KG1 (cell line): ENCODE measurements around the gene TAF12.
"Not testable (repeated sequence)": the region's sequence is repeated elsewhere in the genome, so short reads cannot be mapped to it uniquely, and the experiment has no call there.

Experiments used
- DNase-seq: peaks from one replicate; lab custom pipeline; 2025; lab: John Stamatoyannopoulos, UW

The TAF12 gene

GRCh38 chr1:28644494-28644893 lies 1.6 kb upstream of the TAF12 start:
- no peak for DNase-seq

DNA sequence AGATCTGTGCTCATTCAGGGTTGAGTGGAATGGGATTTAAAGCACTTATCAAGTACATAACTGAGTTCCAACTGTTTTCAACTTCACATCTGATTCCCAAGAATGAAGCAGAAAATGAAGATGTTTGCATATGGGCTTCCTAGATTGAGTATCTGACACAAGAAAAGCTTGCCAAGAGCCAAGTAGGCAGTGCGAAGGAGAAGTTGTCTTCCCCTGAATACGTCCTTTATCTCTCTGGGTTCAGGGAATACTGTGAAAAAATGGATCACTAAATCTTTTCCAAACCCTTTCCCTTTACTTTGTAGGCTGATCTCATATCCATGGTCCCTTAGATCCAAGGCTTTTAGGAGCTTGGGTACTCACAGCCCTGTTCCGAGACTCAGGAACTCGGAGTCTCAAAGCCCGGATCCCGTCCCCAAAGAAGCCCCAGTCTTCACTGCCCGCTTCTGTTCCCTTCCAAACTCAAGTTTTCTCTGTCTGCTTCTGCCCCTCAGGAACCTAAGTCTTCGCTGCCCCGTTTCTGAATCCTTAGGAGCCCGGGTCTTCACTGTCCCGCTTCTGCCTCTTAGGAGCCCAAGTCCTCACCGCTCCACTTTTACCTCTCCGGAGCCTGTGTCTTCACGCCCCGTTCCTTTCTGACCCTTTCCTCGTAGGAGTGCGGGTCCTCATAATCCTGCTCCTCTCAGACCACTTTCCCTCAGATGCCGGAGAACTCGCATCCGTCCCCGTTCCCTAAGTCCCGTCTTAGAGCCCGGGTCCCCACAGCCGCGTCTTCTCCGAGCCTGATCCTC lies 616 bp downstream of the TAF12 start:
- DNase-seq, result no peak

DNA sequence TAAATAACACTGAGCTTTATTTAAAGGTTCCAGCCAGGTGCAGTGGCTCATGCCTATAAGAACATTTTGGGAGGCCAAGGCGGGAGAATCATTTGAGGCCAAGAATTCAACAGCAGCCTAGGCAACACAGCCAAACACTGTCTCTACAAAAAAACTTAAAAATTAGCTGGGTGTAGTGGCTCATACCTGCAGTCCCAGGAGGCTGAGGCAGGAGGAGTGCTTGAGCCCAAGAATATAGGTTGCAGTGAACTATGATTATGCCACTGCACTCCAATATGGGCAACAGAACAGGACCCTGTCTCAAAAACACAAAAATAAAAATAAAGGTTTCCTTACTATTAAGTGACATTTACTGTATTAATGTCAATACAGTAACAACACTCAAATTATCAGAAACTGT lies 2.1 kb downstream of the TAF12 start:
- DNase-seq, result no peak

DNA sequence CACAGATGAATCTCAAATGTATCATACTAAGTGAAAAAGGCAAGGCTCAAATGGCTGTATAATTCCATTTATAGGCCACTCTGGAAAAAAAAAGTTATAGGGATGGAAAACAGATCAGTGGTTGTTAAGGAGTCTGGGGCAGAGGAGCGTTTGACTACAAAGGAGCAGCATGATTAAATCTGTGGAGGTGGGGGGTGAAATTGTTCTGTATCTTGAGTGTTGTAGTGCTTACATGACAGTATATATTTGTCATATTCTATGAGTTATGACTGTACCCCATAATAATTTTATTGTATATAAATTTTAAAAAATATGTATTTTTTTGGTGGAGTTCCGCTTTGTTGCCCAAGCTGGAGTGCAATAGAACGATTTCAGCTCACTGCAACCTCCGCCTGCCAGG lies 10.3 kb downstream of the TAF12 start:
- no peak for DNase-seq

- no peak for DNase-seq
Measured at GRCh38 chr1:28631713-28632112, 11.2 kb downstream of the TAF12 start.

- DNase-seq, result no peak
Measured at GRCh38 chr1:28613175-28613574, 29.7 kb downstream of the TAF12 start.

GRCh38 chr1:28606771-28607170 lies 36.1 kb downstream of the TAF12 start:
- DNase-seq, result no peak

DNA sequence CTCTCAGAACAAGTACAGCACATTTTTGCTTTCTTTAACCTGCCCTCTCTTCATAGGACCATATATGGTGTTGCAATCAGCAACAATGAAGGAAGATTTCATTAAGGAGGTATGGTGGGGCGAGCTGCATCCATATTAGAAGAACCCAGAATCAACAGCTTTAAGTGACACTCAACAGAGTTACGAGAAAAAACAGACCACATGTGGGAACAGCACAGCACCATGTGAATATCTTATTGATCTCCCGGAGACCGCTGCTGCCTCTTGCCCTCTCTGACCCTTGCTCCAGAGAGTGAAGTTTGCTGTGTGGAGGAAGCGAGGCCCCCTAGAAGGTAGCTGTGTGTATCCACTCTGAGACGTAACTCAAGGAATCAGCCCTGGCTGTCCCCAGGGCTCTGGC lies 37.9 kb downstream of the TAF12 start:
- no peak for DNase-seq

GRCh38 chr1:28604411-28604810 lies 38.5 kb downstream of the TAF12 start:
- DNase-seq, result no peak

GRCh38 chr1:28602536-28603439 lies 40.1 kb downstream of the TAF12 start:
- DNase-seq, result no peak

- DNase-seq, result no peak
Measured at GRCh38 chr1:28601696-28602095, 41.2 kb downstream of the TAF12 start.

DNA sequence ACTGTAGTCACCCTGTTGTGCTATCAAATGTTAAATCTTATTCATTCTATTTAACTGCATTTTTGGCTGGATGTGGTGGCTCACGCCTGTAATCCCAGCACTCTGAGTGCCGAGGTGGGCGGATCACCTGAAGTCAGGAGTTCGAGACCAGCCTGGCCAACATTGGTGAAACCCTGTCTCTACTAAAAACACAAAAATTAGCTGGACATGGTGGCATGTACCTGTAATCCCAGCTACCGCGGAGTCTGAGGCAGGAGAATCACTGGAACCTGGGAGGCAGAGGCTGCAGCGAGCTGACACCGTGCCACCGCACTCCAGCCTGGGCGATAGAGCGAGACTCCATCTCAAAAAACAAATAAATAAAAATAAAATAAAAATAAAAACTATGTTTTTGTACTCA lies 46.6 kb downstream of the TAF12 start:
- not testable (repeated sequence) for DNase-seq

DNA sequence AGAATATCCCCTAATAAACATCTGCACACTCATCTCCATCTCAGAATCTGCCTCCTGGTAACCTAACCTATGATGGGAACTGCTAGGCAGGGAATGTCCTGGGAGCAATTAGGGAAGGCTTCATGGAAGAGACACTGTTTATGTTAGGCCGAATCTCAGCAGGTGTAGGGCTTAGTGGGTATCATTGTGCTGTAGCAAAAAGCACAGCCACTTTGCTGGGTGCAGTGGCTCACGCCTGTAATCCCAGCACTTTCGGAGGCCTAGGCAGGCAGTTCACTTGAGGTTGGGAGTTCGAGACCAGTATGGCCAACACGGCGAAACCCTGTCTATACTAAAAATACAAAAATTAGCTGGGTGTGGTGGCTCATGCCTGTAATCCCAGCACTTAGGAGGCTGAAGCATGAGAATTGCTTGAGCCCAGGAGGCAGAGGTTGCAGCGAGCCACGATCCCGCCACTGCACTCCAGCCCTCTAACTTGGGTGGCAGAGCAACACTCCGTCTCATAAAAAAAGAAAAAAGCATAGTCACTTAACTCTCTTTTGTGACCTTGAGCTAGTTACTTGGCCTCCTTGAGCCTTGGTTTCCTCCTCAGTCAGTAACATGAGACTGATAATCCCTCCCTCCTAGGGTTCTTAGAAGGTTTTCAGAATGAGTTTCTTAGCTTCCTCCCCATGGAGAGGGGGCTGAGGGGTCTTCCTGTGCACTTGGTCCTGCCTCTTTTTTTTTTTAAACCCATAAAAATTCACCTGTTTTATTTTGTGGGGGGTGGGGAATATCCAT lies 47.3 kb downstream of the TAF12 start:
- DNase-seq, result no peak

DNA sequence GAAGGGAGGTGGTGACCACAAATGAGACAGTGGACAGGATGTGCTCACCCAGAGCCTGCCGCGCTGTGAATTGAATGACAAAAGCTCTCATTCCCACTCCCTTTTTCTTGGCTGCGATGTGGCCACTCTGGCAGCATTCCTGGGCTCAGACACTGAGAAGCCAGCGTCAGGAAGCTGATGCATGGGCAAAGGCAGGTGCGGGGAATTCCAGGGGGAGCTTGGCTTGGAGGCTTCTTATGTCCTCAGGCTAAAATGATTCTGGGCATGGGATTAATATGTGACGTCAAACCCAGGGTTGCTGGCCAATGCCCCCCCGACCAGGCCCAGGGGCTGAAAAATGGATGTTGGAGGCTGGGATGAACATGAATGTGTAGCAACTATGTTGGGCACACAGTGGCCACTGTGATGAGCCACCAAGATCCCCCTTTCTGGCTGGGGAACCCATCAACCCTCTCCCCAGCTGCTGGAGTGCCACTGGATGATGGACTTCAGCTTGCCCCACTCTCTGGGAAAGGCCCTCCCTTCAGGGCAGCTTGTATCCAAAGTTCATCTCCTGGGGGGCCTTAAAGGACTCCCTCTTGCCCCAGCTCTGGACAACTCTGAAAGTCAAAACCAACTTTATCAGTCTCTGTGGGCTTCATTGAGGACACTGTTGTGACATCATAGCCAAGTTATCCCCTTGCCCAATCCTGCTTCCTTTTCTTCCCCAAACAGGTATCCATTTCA lies 48.0 kb downstream of the TAF12 start:
- not testable (repeated sequence) for DNase-seq

GRCh38 chr1:28593988-28594356 lies 48.9 kb downstream of the TAF12 start:
- not testable (repeated sequence) for DNase-seq

GRCh38 chr1:28592321-28593071 lies 50.4 kb downstream of the TAF12 start:
- no peak for DNase-seq

DNA sequence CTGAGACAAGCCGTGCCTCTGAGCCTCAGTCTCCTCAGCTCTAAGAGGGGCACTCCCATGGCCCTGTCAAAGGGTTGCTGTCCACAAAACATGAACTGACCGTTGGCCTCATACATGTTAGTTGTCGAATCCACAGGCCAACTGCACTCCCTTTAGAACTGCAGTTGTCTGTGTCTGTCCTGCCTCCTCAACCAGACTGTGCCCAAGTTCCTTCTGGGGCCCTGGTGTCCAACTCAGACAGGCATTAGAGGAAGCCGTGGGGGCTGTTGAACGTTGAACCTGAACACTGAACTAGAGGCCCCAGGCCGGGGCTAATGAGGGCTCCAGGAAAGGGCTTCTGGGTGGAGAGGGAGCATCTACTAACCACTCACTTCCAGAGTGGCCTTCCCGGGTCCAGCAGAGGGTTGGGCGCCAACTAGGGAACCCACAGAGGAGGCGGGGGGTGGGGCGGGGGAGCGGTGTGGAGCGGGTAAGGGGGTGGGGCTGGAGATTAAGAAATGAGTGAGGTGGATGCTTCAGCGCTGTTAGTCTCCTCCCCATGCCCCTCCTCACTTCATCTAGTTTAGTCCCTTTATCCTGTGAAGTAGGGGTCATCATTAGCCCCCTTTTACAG lies 51.1 kb downstream of the TAF12 start, which contains the start of gene RAB42:
Gene RAB42 (plus strand): TSS at position 558 of the 613 bp plus-strand sequence. CDS start 247 bp downstream, outside the sequence.
- DNase-seq, result no peak

GRCh38 chr1:28586585-28587391 lies 56.1 kb downstream of the TAF12 start:
- DNase-seq, result not testable (repeated sequence)

GRCh38 chr1:28582248-28582615 lies 60.6 kb downstream of the TAF12 start:
- no peak for DNase-seq
